ENCODE data around the gene ZBTB38. TPM values are rescaled to one million over a fixed set of nuclear protein-coding genes. Genes with fewer than 3 reads are reported as not detected.

Gene ZBTB38
- total RNA-seq, 3 donors from 2014 or later, result 126 to 238 (median 138) TPM

- intact Hi-C loops (cut with DNase I; ENCODE audit: low total_unique reads), result no loop called here
- TF ChIP-seq CTCF (IDR thresholded peaks at IDR 0.05), result no peak
- no peak for TF ChIP-seq POLR2A (IDR thresholded peaks at IDR 0.05)
- peak; percentile 74 to 86 (median 80) for TF ChIP-seq POLR2AphosphoS5 (IDR thresholded peaks at IDR 0.05)
- DNase-seq (ENCODE audit: low spot score in 2 of 2), result peak; percentile 84 to 88
Measured at GRCh38 chr3:141412936-141413354, 44.6 kb downstream of the ZBTB38 start.

GRCh38 chr3:141413391-141413790 lies 45.1 kb downstream of the ZBTB38 start:
- DNase-seq (ENCODE audit: low spot score in 2 of 2), result no peak
- TF ChIP-seq POLR2A (IDR thresholded peaks at IDR 0.05) (no peak), POLR2AphosphoS5 (IDR thresholded peaks at IDR 0.05) (no peak), CTCF (IDR thresholded peaks at IDR 0.05) (no peak)
- Histone ChIP-seq H3K27me3 (no peaks in the 10 kb centered on the region), H3K27ac (peak overlapping the region; percentile 97 to 99), H3K36me3 (no peaks in the 10 kb centered on the region), H3K4me3 (peak overlapping the region in 2 of 3 donors; percentile 39 to 53), H3K9me3 (no peaks in the 10 kb centered on the region), H3K4me1 (peaks cover 7 to 38% of the 10 kb centered on the region in 2 donors)
- intact Hi-C loops (cut with DNase I; ENCODE audit: low total_unique reads), result no loop called here

More at GRCh38 chr3:141412936-141413354, 44.6 kb downstream of the ZBTB38 start:
- H3K27ac ChIP-seq, result peak overlapping the region; percentile 97 to 99
- H3K4me3 ChIP-seq, result peak overlapping the region; percentile 21 to 53 (median 39)
- H3K27me3 ChIP-seq, result no peaks in the 10 kb centered on the region
- H3K36me3 ChIP-seq, result no peaks in the 10 kb centered on the region
- no peaks in the 10 kb centered on the region for H3K9me3 ChIP-seq
- H3K4me1 ChIP-seq, result peaks cover 7 to 38% of the 10 kb centered on the region in 2 donors

GRCh38 chr3:141413801-141414689 lies 45.7 kb downstream of the ZBTB38 start:
- Histone ChIP-seq H3K27me3 (no peaks in the 10 kb centered on the region), H3K27ac (peak overlapping the region; percentile 97 to 99), H3K9me3 (no peaks in the 10 kb centered on the region), H3K36me3 (no peaks in the 10 kb centered on the region), H3K4me3 (no peak overlapping the region), H3K4me1 (peaks cover 7 to 38% of the 10 kb centered on the region in 2 donors)
- DNase-seq (ENCODE audit: low spot score in 2 of 2), result no peak
- TF ChIP-seq POLR2AphosphoS5 (IDR thresholded peaks at IDR 0.05), result no peak
- TF ChIP-seq CTCF (IDR thresholded peaks at IDR 0.05), result no peak
- TF ChIP-seq POLR2A (IDR thresholded peaks at IDR 0.05), result no peak
- intact Hi-C loops (cut with DNase I; ENCODE audit: low total_unique reads), result no loop called here

GRCh38 chr3:141414800-141415462 lies 46.6 kb downstream of the ZBTB38 start:
- intact Hi-C loops (cut with DNase I; ENCODE audit: low total_unique reads), result no loop called here
- H3K4me3 ChIP-seq, result no peak overlapping the region
- TF ChIP-seq CTCF (IDR thresholded peaks at IDR 0.05), result no peak
- DNase-seq (ENCODE audit: low spot score in 2 of 2), result no peak
- H3K36me3 ChIP-seq, result no peaks in the 10 kb centered on the region
- no peaks in the 10 kb centered on the region for H3K27me3 ChIP-seq
- no peaks in the 10 kb centered on the region for H3K9me3 ChIP-seq
- peak overlapping the region; percentile 97 to 99 for H3K27ac ChIP-seq
- H3K4me1 ChIP-seq, result peaks cover 7 to 31% of the 10 kb centered on the region in 2 donors

GRCh38 chr3:141415953-141416352 lies 47.6 kb downstream of the ZBTB38 start:
- DNase-seq (ENCODE audit: low spot score in 2 of 2), result no peak
- H3K4me3 ChIP-seq, result no peak overlapping the region
- intact Hi-C loops (cut with DNase I; ENCODE audit: low total_unique reads), result no loop called here
- peaks cover 0 to 21% of the 10 kb centered on the region in 2 donors for H3K4me1 ChIP-seq
- H3K27me3 ChIP-seq, result no peaks in the 10 kb centered on the region
- no peaks in the 10 kb centered on the region for H3K9me3 ChIP-seq
- peak overlapping the region; percentile 97 to 99 for H3K27ac ChIP-seq
- no peak for TF ChIP-seq CTCF (IDR thresholded peaks at IDR 0.05)
- no peak for TF ChIP-seq POLR2AphosphoS5 (IDR thresholded peaks at IDR 0.05)
- H3K36me3 ChIP-seq, result no peaks in the 10 kb centered on the region

All from breast epithelium (tissue), 4 donors.